Suprapubic skin (tissue), 3 donors: ENCODE results near the gene PRKCZ.

Source experiments
- EP300 ChIP-seq: sonication (generic); formaldehyde crosslinking; IDR thresholded peaks from one replicate; pipeline ENCODE4 v1.6.1; 2017; ENCODE audit warnings: antibody characterized with exemption
- POLR2A ChIP-seq, 2 donors: fragments of 450-650 bp; IDR thresholded peaks; one replicate each; pipeline ENCODE4 v1.6.1; 2017; ENCODE audit warnings: antibody characterized with exemption in 2 of 2, mild to moderate bottlenecking in 2 of 2, moderate library complexity in 2 of 2
- TF ChIP-seq, protein P1 (sequence below), 2 donors: fragments of 200-600 bp in 1 of 2; fragments of 450-650 bp in 1 of 2; sonication (generic) in 1 of 2; IDR thresholded peaks; one replicate each; pipeline ENCODE4 v1.5.1; 2016 to 2019; ENCODE audit warnings: antibody characterized with exemption in 2 of 2, mild to moderate bottlenecking in 1 of 2, moderate library complexity in 1 of 2

DNA sequence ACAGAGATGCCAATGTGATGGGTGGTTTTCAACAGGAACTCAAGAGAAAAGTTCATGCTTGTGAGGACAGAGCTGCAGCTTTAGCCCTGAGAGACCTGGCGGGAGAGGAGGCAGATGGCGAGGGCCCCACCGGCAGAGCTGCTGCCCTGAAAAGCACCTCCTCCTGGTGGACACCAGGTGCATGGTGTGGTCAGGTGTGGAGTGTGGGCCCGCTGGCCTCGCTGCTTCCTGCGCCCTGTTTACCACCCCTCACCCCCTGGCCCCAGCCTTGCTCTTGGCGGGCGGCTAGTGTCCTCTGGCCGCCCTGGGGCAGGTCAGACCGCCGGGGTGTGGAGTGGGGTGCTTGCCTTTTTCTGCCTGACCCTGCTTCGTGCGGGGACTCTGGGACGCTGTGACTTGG, 42.8 kb downstream of the PRKCZ start:
- TF ChIP-seq, protein P1, sequence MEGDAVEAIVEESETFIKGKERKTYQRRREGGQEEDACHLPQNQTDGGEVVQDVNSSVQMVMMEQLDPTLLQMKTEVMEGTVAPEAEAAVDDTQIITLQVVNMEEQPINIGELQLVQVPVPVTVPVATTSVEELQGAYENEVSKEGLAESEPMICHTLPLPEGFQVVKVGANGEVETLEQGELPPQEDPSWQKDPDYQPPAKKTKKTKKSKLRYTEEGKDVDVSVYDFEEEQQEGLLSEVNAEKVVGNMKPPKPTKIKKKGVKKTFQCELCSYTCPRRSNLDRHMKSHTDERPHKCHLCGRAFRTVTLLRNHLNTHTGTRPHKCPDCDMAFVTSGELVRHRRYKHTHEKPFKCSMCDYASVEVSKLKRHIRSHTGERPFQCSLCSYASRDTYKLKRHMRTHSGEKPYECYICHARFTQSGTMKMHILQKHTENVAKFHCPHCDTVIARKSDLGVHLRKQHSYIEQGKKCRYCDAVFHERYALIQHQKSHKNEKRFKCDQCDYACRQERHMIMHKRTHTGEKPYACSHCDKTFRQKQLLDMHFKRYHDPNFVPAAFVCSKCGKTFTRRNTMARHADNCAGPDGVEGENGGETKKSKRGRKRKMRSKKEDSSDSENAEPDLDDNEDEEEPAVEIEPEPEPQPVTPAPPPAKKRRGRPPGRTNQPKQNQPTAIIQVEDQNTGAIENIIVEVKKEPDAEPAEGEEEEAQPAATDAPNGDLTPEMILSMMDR (IDR thresholded peaks at IDR 0.05), result no peak
- no peak for TF ChIP-seq POLR2A (IDR thresholded peaks at IDR 0.05)
- TF ChIP-seq EP300, result no peak
